LHCN-M2 (cell line): ENCODE data around the gene IZUMO1R. TPM values are rescaled to one million over a fixed set of nuclear protein-coding genes. Genes with fewer than 3 reads are reported as not detected.
"Not testable (repeated sequence)": the region's sequence is repeated elsewhere in the genome, so short reads cannot be mapped to it uniquely, and the experiment has no call there.

Source experiments
- DNase-seq: peaks from one replicate; pipeline ENCODE4 v3.0.0-alpha.2; 2012; ENCODE audit warnings: low read depth
- polyA plus RNA-seq: library from polyadenylated mRNA; unstranded; fragments of >200 nt; gene quantifications from one replicate; pipeline ENCODE4 v1.2.1, GENCODE V29; 2012; ENCODE audit warnings: missing spikeins
- total RNA-seq: library from RNA; depleted of rRNA; stranded (reverse); fragments of >200 nt; gene quantifications from 2 replicates; pipeline ENCODE4 v1.2.3, GENCODE V29; 2014; rRNA removed

The IZUMO1R gene
- not detected in 2 replicates for total RNA-seq
- not detected for polyA plus RNA-seq

- no peak for DNase-seq
Measured at GRCh38 chr11:94303966-94304958, at the start of gene IZUMO1R. Gene IZUMO1R, plus strand, starts transcription at chr11:94304580. Its CDS starts 1,057 bp downstream, at chr11:94305637.

GRCh38 chr11:94271885-94272372 is 32.5 kb upstream of the IZUMO1R start:
- no peak for DNase-seq

- no peak for DNase-seq
Measured at GRCh38 chr11:94272738-94273313, 31.6 kb upstream of the IZUMO1R start.

GRCh38 chr11:94275961-94276360 is 28.4 kb upstream of the IZUMO1R start:
- no peak for DNase-seq

- DNase-seq: no peak
Measured at GRCh38 chr11:94276943-94277342, 27.4 kb upstream of the IZUMO1R start.

- not testable (repeated sequence) for DNase-seq
Measured at GRCh38 chr11:94278207-94278606, 26.2 kb upstream of the IZUMO1R start.

GRCh38 chr11:94279996-94280395 is 24.4 kb upstream of the IZUMO1R start:
- no peak for DNase-seq

GRCh38 chr11:94281324-94281723 is 23.1 kb upstream of the IZUMO1R start:
- DNase-seq: no peak

- DNase-seq: no peak
Measured at GRCh38 chr11:94283678-94284077, 20.7 kb upstream of the IZUMO1R start.

- DNase-seq: no peak
Measured at GRCh38 chr11:94295534-94295933, 8.8 kb upstream of the IZUMO1R start.

GRCh38 chr11:94297985-94298576 is 6.3 kb upstream of the IZUMO1R start:
- no peak for DNase-seq

GRCh38 chr11:94302776-94303175 is 1.6 kb upstream of the IZUMO1R start:
- DNase-seq: no peak

- DNase-seq: peak; percentile 18
Measured at GRCh38 chr11:94305146-94305545, 766 bp downstream of the IZUMO1R start.

- DNase-seq: no peak
Measured at GRCh38 chr11:94307101-94307791, 2.9 kb downstream of the IZUMO1R start.

GRCh38 chr11:94308024-94308423 is 3.6 kb downstream of the IZUMO1R start:
- no peak for DNase-seq

GRCh38 chr11:94309757-94310156 is 5.4 kb downstream of the IZUMO1R start:
- DNase-seq: no peak

GRCh38 chr11:94310191-94310875 is 6.0 kb downstream of the IZUMO1R start:
- DNase-seq: no peak

- DNase-seq: no peak
Measured at GRCh38 chr11:94312339-94312738, 8.0 kb downstream of the IZUMO1R start.

GRCh38 chr11:94314064-94314463 is 9.7 kb downstream of the IZUMO1R start:
- DNase-seq: no peak

GRCh38 chr11:94315664-94316063 is 11.3 kb downstream of the IZUMO1R start:
- peak; percentile 44 for DNase-seq

GRCh38 chr11:94322501-94322900 is 18.1 kb downstream of the IZUMO1R start:
- DNase-seq: no peak
